PFSK-1 (cell line): ENCODE data around the gene EFCAB6.

Experiments
- FOXP2 ChIP-seq: optimal IDR thresholded peaks from 2 replicates; pipeline ENCODE3; 2011; ENCODE audit warnings: borderline replicate concordance, control low read depth, inconsistent platforms; ENCODE audit not compliant: insufficient read depth; ENCODE audit errors: extremely low read length, extremely low read depth
- POLR2AphosphoS5 ChIP-seq: IDR thresholded peaks from 2 replicates; pipeline ENCODE4 v1.6.1; 2012; ENCODE audit warnings: low read depth, mild to moderate bottlenecking, control low read depth, low read length, moderate library complexity
- SIN3A ChIP-seq: IDR thresholded peaks from 2 replicates; pipeline ENCODE4 v1.6.1; 2012; ENCODE audit warnings: mild to moderate bottlenecking, low read length, moderate library complexity, borderline replicate concordance; ENCODE audit not compliant: insufficient read depth
- TAF1 ChIP-seq: IDR thresholded peaks from 2 replicates; pipeline ENCODE4 v1.6.1; 2012; ENCODE audit warnings: low read length, control low read depth, borderline replicate concordance; ENCODE audit not compliant: insufficient read depth
- TF ChIP-seq, protein P1 (sequence below), 2 experiments: IDR thresholded peaks; 2 replicates each; pipeline versions ENCODE4 v1.6.1 to v1.8.0; 2011 to 2012; ENCODE audit warnings: low read depth in 2 of 2, low read length in 2 of 2, control low read depth in 1 of 2, inconsistent platforms in 1 of 2, mild to moderate bottlenecking in 1 of 2, moderate library complexity in 1 of 2; ENCODE audit not compliant: insufficient read depth in 1 of 2

The EFCAB6 gene

DNA sequence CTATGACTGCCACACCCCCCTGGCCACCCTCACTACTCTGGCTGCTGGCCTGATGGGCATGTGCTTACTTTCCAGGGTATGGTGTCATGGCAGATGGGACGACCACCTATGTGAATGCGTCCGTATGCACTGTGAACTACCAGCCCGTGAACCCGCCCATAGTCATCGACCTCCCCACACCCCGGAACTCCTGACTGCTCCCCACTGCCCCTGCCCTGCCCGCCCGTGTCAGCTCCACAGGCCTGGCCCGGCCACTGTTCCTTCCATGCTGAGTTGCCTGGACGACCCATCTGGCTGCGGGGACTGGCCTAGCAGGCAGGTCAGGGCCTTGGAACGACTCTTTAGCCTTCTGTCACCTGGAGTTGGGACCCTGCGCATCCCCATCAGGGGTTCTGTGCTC lies 306.7 kb downstream of the EFCAB6 start:
- TF ChIP-seq POLR2AphosphoS5, result no peak
- TF ChIP-seq FOXP2, result no peak
- no peak for TF ChIP-seq SIN3A

DNA sequence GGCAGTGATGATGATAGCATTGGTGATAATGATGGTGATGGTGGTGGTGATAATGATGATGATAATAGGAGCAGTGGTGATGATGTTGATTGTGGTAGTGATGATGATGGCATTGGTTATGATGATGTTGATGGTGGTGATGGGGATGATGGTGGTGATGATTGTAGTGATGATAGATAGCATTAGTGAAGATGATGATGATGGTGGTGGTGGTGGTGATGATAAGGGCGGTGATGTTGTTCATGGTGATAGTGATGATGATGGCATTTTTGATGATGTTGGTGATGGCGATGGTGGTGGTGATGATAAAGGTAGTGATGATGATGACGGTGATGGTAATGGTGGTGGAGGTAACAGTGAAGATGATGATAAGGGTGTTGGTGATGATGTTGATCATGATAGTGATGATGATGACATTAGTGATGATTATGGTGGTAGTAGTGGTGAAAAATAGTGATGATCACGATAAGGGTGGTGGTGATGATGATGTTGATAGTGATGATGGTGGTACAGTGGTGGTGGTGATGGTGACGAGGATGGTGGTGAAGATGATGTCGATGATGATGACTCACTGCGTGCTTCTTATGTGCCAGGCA lies 307.3 kb downstream of the EFCAB6 start:
- TF ChIP-seq POLR2AphosphoS5 (no peak), SIN3A (no peak), TAF1 (no peak), FOXP2 (no peak)
- TF ChIP-seq, protein P1, sequence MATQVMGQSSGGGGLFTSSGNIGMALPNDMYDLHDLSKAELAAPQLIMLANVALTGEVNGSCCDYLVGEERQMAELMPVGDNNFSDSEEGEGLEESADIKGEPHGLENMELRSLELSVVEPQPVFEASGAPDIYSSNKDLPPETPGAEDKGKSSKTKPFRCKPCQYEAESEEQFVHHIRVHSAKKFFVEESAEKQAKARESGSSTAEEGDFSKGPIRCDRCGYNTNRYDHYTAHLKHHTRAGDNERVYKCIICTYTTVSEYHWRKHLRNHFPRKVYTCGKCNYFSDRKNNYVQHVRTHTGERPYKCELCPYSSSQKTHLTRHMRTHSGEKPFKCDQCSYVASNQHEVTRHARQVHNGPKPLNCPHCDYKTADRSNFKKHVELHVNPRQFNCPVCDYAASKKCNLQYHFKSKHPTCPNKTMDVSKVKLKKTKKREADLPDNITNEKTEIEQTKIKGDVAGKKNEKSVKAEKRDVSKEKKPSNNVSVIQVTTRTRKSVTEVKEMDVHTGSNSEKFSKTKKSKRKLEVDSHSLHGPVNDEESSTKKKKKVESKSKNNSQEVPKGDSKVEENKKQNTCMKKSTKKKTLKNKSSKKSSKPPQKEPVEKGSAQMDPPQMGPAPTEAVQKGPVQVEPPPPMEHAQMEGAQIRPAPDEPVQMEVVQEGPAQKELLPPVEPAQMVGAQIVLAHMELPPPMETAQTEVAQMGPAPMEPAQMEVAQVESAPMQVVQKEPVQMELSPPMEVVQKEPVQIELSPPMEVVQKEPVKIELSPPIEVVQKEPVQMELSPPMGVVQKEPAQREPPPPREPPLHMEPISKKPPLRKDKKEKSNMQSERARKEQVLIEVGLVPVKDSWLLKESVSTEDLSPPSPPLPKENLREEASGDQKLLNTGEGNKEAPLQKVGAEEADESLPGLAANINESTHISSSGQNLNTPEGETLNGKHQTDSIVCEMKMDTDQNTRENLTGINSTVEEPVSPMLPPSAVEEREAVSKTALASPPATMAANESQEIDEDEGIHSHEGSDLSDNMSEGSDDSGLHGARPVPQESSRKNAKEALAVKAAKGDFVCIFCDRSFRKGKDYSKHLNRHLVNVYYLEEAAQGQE (IDR thresholded peaks at IDR 0.05; ENCODE audit: insufficient read depth in 1 of 2, low read depth in 2 of 2, low read length in 2 of 2), result no peak

DNA sequence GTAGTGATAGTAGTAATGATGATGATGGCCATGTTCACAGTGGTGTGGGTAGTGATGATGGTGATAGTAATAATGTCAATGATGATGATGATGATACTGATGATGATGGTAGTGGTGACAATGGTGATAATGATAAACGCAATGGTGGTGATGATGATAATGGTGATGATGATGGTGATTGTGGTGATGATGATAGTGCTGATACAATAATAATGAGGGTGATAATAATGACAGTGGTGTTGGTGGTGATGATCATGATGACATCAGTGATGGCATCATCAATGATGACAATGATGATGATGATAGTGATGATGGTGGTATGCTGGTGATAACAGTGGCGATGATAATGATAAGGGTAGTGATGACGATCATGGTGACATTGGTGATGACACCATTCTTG lies 308.0 kb downstream of the EFCAB6 start:
- TF ChIP-seq POLR2AphosphoS5 (no peak), SIN3A (no peak), TAF1 (no peak), FOXP2 (no peak)
- TF ChIP-seq, protein P1 (IDR thresholded peaks at IDR 0.05; ENCODE audit: insufficient read depth in 1 of 2, low read depth in 2 of 2, low read length in 2 of 2), result no peak

DNA sequence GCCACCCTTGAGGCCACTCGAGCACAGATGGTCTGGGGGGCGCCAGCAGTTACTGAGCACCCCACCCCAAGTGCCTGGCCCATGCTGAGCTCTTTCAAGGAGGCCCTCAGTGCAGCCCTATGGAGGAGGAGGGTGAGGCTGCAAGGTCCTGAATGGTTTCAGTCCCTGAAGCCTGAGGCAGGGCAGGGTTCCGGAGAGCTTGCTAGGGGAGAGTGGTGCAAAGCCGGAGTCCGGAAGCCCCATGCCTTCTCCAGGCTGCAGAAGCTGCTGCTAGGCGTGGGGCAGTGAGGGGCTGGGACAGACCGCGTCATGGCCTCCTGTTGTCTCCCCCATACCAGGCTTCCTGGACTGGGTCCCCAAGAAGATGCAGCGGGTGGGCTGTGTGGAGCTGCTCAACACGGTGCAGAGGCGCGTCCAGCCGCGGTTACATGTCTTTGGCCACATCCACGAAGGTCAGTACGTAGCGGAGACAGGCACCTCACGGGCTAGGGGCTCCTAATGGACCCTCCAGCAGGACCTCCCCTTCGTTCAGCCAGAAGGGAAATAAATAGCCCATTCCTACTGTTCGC lies 309.7 kb downstream of the EFCAB6 start:
- TF ChIP-seq POLR2AphosphoS5, result no peak

DNA sequence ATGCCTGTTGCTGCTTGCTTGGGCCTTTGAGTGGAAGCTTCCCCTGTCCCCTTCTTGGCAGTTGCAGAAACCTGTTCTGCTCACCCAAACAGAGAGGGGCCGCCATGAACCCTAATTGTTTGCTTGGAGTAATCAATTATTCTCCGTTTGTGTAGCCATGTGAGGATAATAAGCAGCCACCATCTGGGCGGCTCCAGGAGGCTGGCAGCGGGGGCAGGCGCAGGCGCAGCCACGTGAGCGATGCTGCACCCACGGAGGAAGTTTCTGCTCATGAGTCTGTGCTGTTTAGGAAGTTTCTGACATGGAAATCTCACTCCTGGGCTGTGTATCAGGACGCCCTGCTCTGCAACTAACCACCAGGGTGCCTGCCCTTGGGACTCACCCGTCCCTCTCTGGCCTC lies 310.2 kb downstream of the EFCAB6 start:
- TF ChIP-seq FOXP2 (no peak), SIN3A (no peak), TAF1 (no peak), POLR2AphosphoS5 (no peak)
- TF ChIP-seq, protein P1 (IDR thresholded peaks at IDR 0.05; ENCODE audit: insufficient read depth in 1 of 2, low read depth in 2 of 2, low read length in 2 of 2), result no peak

DNA sequence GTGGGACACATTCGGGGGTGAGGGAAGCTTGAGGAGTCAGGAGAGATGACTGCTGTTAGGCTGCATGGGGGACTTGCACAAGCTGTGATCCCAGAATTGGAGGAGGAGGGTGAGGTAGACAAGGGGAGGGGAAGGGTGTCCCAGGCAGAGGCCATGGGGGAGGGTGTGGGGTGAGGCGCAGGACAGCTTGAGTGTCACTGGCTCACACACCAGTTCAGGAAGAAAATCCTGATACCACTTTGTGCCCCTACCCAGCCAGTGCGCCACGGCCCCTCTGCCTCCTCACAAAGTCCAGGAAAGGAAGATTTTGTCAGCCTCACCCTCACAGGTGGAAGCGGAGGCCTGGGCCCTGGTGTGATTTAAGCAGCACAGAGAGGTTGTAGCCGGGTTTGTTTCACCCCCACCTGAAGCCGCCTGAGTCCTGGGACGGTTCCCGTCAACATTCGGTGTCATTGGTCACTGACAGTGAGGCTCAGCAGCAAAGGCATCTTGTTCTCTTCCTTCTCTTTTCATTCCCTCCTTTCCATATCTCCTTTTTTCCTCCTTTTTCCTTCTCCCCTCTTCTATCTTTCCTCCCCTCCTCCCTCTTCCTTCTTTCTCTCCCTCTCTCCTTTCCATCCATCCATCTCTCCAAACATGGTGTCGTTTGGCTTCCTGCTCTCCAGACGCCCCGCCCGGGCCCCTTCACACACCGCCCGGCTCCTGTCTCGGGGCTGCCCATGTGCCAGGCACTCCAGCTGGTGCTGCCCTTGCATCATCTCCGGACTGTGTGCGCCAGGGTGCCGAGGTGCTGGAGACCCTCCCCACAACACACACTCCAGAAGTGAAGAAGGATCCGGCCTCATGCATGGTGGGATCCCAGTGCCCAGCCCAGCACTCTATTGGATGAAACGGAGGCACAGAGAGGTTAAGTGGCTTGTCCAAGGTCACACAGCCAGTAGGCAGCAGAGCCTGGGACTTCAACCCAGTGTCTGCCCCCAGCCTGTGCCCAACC lies 311.0 kb downstream of the EFCAB6 start:
- TF ChIP-seq, protein P1 (IDR thresholded peaks at IDR 0.05; ENCODE audit: insufficient read depth in 1 of 2, low read depth in 2 of 2, low read length in 2 of 2), result no peak
- TF ChIP-seq FOXP2 (no peak), POLR2AphosphoS5 (no peak), SIN3A (no peak), TAF1 (no peak)
